Measurements from ENCODE around the gene OSBP2. TPM values are rescaled to one million over a fixed set of nuclear protein-coding genes. Genes with fewer than 3 reads are reported as not detected.

Gene OSBP2
- total RNA-seq, 2 experiments from 2014 or later = 1.2 to 1.6 TPM

DNA sequence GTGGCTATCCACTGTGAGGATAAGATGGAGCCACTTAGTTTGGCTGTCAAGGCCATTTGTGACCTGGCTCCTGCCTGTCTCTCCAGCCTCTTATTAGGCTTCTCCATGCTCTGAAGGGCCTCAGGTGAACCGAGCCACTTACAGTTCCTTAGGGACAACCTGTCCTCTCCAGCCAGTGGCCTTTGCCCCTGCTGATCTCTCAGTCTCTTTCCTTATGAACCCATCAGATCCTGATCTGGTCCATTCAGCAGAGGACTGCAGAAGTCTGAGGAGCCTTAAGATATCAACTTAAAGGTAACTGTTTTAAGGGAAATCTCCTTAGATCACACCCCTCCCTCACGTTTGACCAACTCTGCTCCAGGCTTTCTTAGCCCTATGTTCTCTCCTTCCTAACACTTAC is 29.4 kb upstream of the OSBP2 start:
- H3K9me3 ChIP-seq (ENCODE audit: control insufficient read depth in 1 of 2, insufficient read depth in 1 of 2, low read length in 2 of 2) = no peaks in the 10 kb centered on the region
- H3K4me1 ChIP-seq (ENCODE audit: insufficient read depth, low read length) = peaks cover 27% of the 10 kb centered on the region
- Mint-ChIP-seq H3K36me3 (ENCODE audit: low read depth) (peaks cover 46% of the 10 kb centered on the region), H3K27me3 (no peaks in the 10 kb centered on the region), H3K27ac (no peak overlapping the region), H3K4me1 (ENCODE audit: low read depth) (peaks cover 15% of the 10 kb centered on the region), H3K9me3 (no peaks in the 10 kb centered on the region), H3K4me3 (peak overlapping the region; percentile 7)
- H3K4me3 ChIP-seq (ENCODE audit: low read length) = no peak overlapping the region
- H3K36me3 ChIP-seq (ENCODE audit: insufficient read depth, low read length) = peaks cover 25% of the 10 kb centered on the region
- intact Hi-C loops (cut with DNase I, micrococcal nuclease) = loop anchor here in 1 of 2 experiments (5.0 to 10.0 kb wide), 2 partner anchors 73 to 420 kb away; partner anchors contain the start of genes PES1 and SMTN
- ChIA-PET CTCF (interaction anchor here (1.1 kb wide), 1 partner anchor 31 kb away, joined by 5 read pairs; no protein-coding TSS in a partner anchor), POLR2A (no interaction called here)
- ATAC-seq (ENCODE audit: poor library complexity) (no peak), DNase-seq (no peak)
- H3K27ac ChIP-seq (ENCODE audit: low read depth in 1 of 2, low read length in 2 of 2) = no peak overlapping the region
- H3K27me3 ChIP-seq (ENCODE audit: control insufficient read depth in 1 of 2, insufficient read depth in 2 of 2, low read length in 2 of 2) = no peaks in the 10 kb centered on the region
- TF ChIP-seq, protein P1, sequence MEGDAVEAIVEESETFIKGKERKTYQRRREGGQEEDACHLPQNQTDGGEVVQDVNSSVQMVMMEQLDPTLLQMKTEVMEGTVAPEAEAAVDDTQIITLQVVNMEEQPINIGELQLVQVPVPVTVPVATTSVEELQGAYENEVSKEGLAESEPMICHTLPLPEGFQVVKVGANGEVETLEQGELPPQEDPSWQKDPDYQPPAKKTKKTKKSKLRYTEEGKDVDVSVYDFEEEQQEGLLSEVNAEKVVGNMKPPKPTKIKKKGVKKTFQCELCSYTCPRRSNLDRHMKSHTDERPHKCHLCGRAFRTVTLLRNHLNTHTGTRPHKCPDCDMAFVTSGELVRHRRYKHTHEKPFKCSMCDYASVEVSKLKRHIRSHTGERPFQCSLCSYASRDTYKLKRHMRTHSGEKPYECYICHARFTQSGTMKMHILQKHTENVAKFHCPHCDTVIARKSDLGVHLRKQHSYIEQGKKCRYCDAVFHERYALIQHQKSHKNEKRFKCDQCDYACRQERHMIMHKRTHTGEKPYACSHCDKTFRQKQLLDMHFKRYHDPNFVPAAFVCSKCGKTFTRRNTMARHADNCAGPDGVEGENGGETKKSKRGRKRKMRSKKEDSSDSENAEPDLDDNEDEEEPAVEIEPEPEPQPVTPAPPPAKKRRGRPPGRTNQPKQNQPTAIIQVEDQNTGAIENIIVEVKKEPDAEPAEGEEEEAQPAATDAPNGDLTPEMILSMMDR (IDR thresholded peaks at IDR 0.05) = no peak

- peaks cover 25% of the 10 kb centered on the region for H3K36me3 ChIP-seq (ENCODE audit: insufficient read depth, low read length)
- ATAC-seq (ENCODE audit: poor library complexity) = no peak
- ChIA-PET CTCF (interaction anchor here (1.4 kb wide), 1 partner anchor 16 kb away, joined by 4 read pairs; no protein-coding TSS in a partner anchor), POLR2A (no interaction called here)
- Mint-ChIP-seq H3K36me3 (ENCODE audit: low read depth) (peaks cover 43% of the 10 kb centered on the region), H3K27ac (no peak overlapping the region), H3K27me3 (no peaks in the 10 kb centered on the region), H3K4me3 (peak overlapping the region; percentile 63), H3K9me3 (no peaks in the 10 kb centered on the region), H3K4me1 (ENCODE audit: low read depth) (peaks cover 15% of the 10 kb centered on the region)
- intact Hi-C loops (cut with DNase I, micrococcal nuclease) = loop anchor here in 1 of 2 experiments (5.0 to 10.0 kb wide), 2 partner anchors 73 to 419 kb away; partner anchors contain the start of genes PES1 and SMTN
- no peak overlapping the region for H3K27ac ChIP-seq (ENCODE audit: low read depth in 1 of 2, low read length in 2 of 2)
- H3K9me3 ChIP-seq (ENCODE audit: control insufficient read depth in 1 of 2, insufficient read depth in 1 of 2, low read length in 2 of 2) = no peaks in the 10 kb centered on the region
- no peaks in the 10 kb centered on the region for H3K27me3 ChIP-seq (ENCODE audit: control insufficient read depth in 1 of 2, insufficient read depth in 2 of 2, low read length in 2 of 2)
- no peak overlapping the region for H3K4me3 ChIP-seq (ENCODE audit: low read length)
- DNase-seq = no peak
- TF ChIP-seq, protein P1 (IDR thresholded peaks at IDR 0.05) = no peak
- H3K4me1 ChIP-seq (ENCODE audit: insufficient read depth, low read length) = peaks cover 27% of the 10 kb centered on the region
These were observed 28.9 kb upstream of the OSBP2 start for GRCh38 chr22:30665786-30666185.

DNA sequence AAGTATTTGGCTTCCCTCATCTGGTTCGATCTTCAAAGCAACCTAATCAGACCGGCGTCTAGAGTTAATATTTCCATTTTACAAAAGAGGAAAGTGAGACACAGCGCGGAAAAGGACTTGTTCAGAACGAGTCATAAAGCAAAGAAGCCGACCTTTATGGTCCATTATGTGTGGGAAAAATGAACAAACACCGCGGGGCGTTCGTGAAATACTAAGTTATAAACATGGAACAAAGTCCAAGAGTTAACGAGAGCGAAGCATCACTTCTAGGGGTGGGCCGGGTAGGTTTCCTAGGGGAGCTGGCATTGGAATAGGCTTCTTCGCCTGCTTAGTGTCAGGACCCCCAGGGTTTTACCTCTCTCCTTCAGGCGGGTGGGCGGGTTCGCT is 27.6 kb upstream of the OSBP2 start:
- intact Hi-C loops (cut with DNase I, micrococcal nuclease) = loop anchor here (1.0 to 10.0 kb wide), 5 partner anchors 32 to 440 kb away; partner anchors contain the start of genes PES1 (in 1 of the 2), SELENOM (in 1 of the 2), SLC35E4 (in 1 of the 2) and SMTN (in 1 of the 2)
- H3K4me3 Mint-ChIP-seq = peak overlapping the region; percentile 93

More for the DNA sequence above, 27.6 kb upstream of the OSBP2 start:
- POLR2A ChIA-PET = interaction anchor here (0.8 to 1.3 kb wide), 3 partner anchors 32 to 418 kb away, joined by 3 to 5 read pairs (median 3); partner anchors contain the start of gene SLC35E4
- Histone ChIP-seq H3K9me3 (ENCODE audit: control insufficient read depth in 1 of 2, insufficient read depth in 1 of 2, low read length in 2 of 2) (no peaks in the 10 kb centered on the region), H3K36me3 (ENCODE audit: insufficient read depth, low read length) (peaks cover 18% of the 10 kb centered on the region), H3K27ac (ENCODE audit: low read depth in 1 of 2, low read length in 2 of 2) (no peak overlapping the region), H3K4me3 (ENCODE audit: low read length) (peak overlapping the region; percentile 97), H3K4me1 (ENCODE audit: insufficient read depth, low read length) (peaks cover 27% of the 10 kb centered on the region), H3K27me3 (ENCODE audit: control insufficient read depth in 1 of 2, insufficient read depth in 2 of 2, low read length in 2 of 2) (no peaks in the 10 kb centered on the region)
- Mint-ChIP-seq H3K27ac (peak overlapping the region; percentile 74), H3K4me1 (ENCODE audit: low read depth) (peaks cover 15% of the 10 kb centered on the region), H3K27me3 (no peaks in the 10 kb centered on the region), H3K9me3 (no peaks in the 10 kb centered on the region), H3K36me3 (ENCODE audit: low read depth) (peaks cover 38% of the 10 kb centered on the region)
- ATAC-seq (ENCODE audit: poor library complexity) (no peak), DNase-seq (peak in 6 of 14 experiments; percentile 1 to 32 (median 10))
- CTCF ChIA-PET = interaction anchor here (1.3 to 2.4 kb wide), 3 partner anchors 18 to 32 kb away, joined by 4 to 13 read pairs (median 4); partner anchors contain the start of genes OSBP2 and SLC35E4
- TF ChIP-seq, protein P1 (IDR thresholded peaks at IDR 0.05) = no peak
